Mammary epithelial cell (primary cell): ENCODE measurements around the gene ZSWIM4.

Source experiments
- EZH2 ChIP-seq: IDR thresholded peaks from 2 replicates; pipeline ENCODE4 v1.6.1; 2012; ENCODE audit warnings: low read length, inconsistent platforms, borderline replicate concordance
- TF ChIP-seq, protein P1 (sequence below), 2 donors: IDR thresholded peaks in 1 of 2; conservative IDR thresholded peaks in 1 of 2; 2 replicates each; pipeline ENCODE4 v1.5.1; 2011 to 2012; ENCODE audit warnings: inconsistent platforms in 2 of 2, low read length in 2 of 2, mild to moderate bottlenecking in 2 of 2, control low read depth in 1 of 2, low read depth in 1 of 2; ENCODE audit not compliant: insufficient read depth in 1 of 2; ENCODE audit errors: extremely low read depth in 1 of 2

DNA sequence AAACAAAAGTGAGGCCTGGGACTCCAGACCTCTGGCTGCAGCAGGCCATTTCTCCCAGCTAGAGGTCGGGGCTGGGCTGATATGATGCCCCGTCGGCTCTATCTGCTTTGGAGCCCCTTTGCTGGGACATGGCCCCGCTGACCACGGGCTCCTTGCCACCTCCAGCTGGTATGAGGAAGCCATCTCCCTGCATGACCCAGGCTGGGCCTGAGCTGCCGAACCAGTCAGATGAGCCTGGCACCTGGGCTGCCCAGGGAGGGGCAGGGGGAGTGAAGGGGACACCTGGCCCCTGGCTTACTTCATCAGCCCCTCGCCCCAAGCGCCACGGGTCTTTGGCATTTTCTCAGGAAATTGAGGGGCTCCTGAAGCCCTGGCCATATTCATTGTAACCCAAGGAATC lies 7.8 kb downstream of the ZSWIM4 start:
- TF ChIP-seq, protein P1, sequence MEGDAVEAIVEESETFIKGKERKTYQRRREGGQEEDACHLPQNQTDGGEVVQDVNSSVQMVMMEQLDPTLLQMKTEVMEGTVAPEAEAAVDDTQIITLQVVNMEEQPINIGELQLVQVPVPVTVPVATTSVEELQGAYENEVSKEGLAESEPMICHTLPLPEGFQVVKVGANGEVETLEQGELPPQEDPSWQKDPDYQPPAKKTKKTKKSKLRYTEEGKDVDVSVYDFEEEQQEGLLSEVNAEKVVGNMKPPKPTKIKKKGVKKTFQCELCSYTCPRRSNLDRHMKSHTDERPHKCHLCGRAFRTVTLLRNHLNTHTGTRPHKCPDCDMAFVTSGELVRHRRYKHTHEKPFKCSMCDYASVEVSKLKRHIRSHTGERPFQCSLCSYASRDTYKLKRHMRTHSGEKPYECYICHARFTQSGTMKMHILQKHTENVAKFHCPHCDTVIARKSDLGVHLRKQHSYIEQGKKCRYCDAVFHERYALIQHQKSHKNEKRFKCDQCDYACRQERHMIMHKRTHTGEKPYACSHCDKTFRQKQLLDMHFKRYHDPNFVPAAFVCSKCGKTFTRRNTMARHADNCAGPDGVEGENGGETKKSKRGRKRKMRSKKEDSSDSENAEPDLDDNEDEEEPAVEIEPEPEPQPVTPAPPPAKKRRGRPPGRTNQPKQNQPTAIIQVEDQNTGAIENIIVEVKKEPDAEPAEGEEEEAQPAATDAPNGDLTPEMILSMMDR (conservative IDR thresholded peaks at IDR 0.05 in 1 of 2, IDR thresholded peaks at IDR 0.05 in 1 of 2; ENCODE audit: extremely low read depth in 1 of 2, insufficient read depth in 1 of 2, low read depth in 1 of 2, low read length in 2 of 2): no peak
- TF ChIP-seq EZH2: no peak
